Activated naive CD4-positive, alpha-beta T cell (primary cell): Measurements from ENCODE around the gene EVA1B.

ENCODE experiments used
- DNase-seq, 4 experiments: peaks; one replicate each; lab custom pipeline; 2025; lab: John Stamatoyannopoulos, UW

EVA1B gene

GRCh38 chr1:36346741-36347370 is 23.4 kb upstream of the EVA1B start:
- no peak for DNase-seq

GRCh38 chr1:36345353-36345752 is 21.9 kb upstream of the EVA1B start:
- DNase-seq: no peak

- no peak for DNase-seq
These were observed 20.9 kb upstream of the EVA1B start for GRCh38 chr1:36344395-36344680.

- no peak for DNase-seq
These were observed 20.4 kb upstream of the EVA1B start for GRCh38 chr1:36343651-36344394.

- peak in 2 of 4 experiments; percentile 37 to 65 for DNase-seq
These were observed 19.2 kb upstream of the EVA1B start for GRCh38 chr1:36342426-36343185.

GRCh38 chr1:36341626-36342320 is 18.3 kb upstream of the EVA1B start:
- no peak for DNase-seq

GRCh38 chr1:36339615-36340014 is 16.2 kb upstream of the EVA1B start:
- no peak for DNase-seq

- DNase-seq: no peak
These were observed 15.8 kb upstream of the EVA1B start for GRCh38 chr1:36339215-36339614.

GRCh38 chr1:36337830-36338229 is 14.4 kb upstream of the EVA1B start:
- DNase-seq: no peak

- DNase-seq: no peak
These were observed 7.5 kb upstream of the EVA1B start for GRCh38 chr1:36330940-36331339.

GRCh38 chr1:36329817-36330216 is 6.4 kb upstream of the EVA1B start:
- DNase-seq: no peak

- no peak for DNase-seq
These were observed 5.3 kb upstream of the EVA1B start for GRCh38 chr1:36328713-36329112.

GRCh38 chr1:36328088-36328480 is 4.6 kb upstream of the EVA1B start:
- DNase-seq: no peak

- DNase-seq: no peak
These were observed 4.1 kb upstream of the EVA1B start for GRCh38 chr1:36327421-36328087.

- no peak for DNase-seq
These were observed 3.1 kb upstream of the EVA1B start for GRCh38 chr1:36326499-36326898.

- no peak for DNase-seq
These were observed 883 bp upstream of the EVA1B start for GRCh38 chr1:36324353-36324703.

- DNase-seq: no peak
These were observed 434 bp downstream of the EVA1B start for GRCh38 chr1:36322786-36323635.

- no peak for DNase-seq
These were observed 1.2 kb downstream of the EVA1B start for GRCh38 chr1:36322041-36322785.

- peak in 1 of 4 experiments; percentile 14 for DNase-seq
These were observed 2.1 kb downstream of the EVA1B start for GRCh38 chr1:36321119-36321951.

- DNase-seq: no peak
These were observed 2.7 kb downstream of the EVA1B start for GRCh38 chr1:36320767-36321118.
